Ishikawa (cell line): ENCODE results near the gene RXFP3.

ENCODE experiments used
- CEBPB ChIP-seq: IDR thresholded peaks from 2 replicates; pipeline ENCODE4 v1.6.1; 2012
- CREB1 ChIP-seq: IDR thresholded peaks from 2 replicates; pipeline ENCODE4 v1.6.1; 2012; ENCODE audit warnings: low read depth
- EGR1 ChIP-seq: IDR thresholded peaks from 2 replicates; pipeline ENCODE4 v1.6.1; 2012
- EP300 ChIP-seq: IDR thresholded peaks from 2 replicates; pipeline ENCODE4 v1.6.1; 2012; ENCODE audit warnings: borderline replicate concordance
- MAX ChIP-seq: IDR thresholded peaks from 2 replicates; pipeline ENCODE4 v1.6.1; 2012
- RAD21 ChIP-seq: IDR thresholded peaks from 2 replicates; pipeline ENCODE4 v1.6.1; 2012; ENCODE audit warnings: low read depth
- REST ChIP-seq: IDR thresholded peaks from 2 replicates; pipeline ENCODE4 v1.6.1; 2012; ENCODE audit warnings: low read depth, mild to moderate bottlenecking
- TAF1 ChIP-seq: IDR thresholded peaks from 2 replicates; pipeline ENCODE4 v1.6.1; 2012; ENCODE audit warnings: low read depth, mild to moderate bottlenecking
- TCF12 ChIP-seq: IDR thresholded peaks from 2 replicates; pipeline ENCODE4 v1.6.1; 2012; ENCODE audit warnings: low read depth
- TEAD4 ChIP-seq: IDR thresholded peaks from 2 replicates; pipeline ENCODE4 v1.6.1; 2012
- USF1 ChIP-seq: IDR thresholded peaks from 2 replicates; pipeline ENCODE4 v1.6.1; 2012
- YY1 ChIP-seq: IDR thresholded peaks from 2 replicates; pipeline ENCODE4 v1.6.1; 2012; ENCODE audit warnings: low read depth
- ZBTB7A ChIP-seq: IDR thresholded peaks from 2 replicates; pipeline ENCODE4 v1.6.1; 2012; ENCODE audit warnings: low read depth

GRCh38 chr5:33927685-33928084, 8.5 kb upstream of the RXFP3 start:
- TF ChIP-seq EP300 (no peak), CEBPB (no peak), TCF12 (no peak), RAD21 (no peak), ZBTB7A (no peak), REST (no peak), USF1 (no peak), YY1 (no peak), EGR1 (no peak), MAX (no peak), TEAD4 (no peak), TAF1 (no peak), CREB1 (no peak)
